Upper lobe of right lung (tissue), 1 donor: ENCODE results near the gene NAT9. TPM values are rescaled to one million over a fixed set of nuclear protein-coding genes. Genes with fewer than 3 reads are reported as not detected.
A peak's percentile ranks its signal among the peaks of the same experiment; 100 is the strongest.

Experiments used
- ATAC-seq: fragments of 200-7000 bp; cut with Tn5 transposase; one replicate; pipeline ENCODE4 v1.9.1; 2020; ENCODE audit warnings: mild to moderate bottlenecking, moderate library complexity
- DNase-seq: peaks from one replicate; pipeline ENCODE4 v3.0.0-alpha.2; 2020
- H3K27ac ChIP-seq: fragments of 200-600 bp; one replicate; pipeline ENCODE4 v1.8.0; 2022
- H3K27me3 ChIP-seq: fragments of 200-600 bp; one replicate; pipeline ENCODE4 v1.8.0; 2022; ENCODE audit warnings: mild to moderate bottlenecking
- H3K36me3 ChIP-seq: fragments of 200-600 bp; one replicate; pipeline ENCODE4 v1.8.0; 2022
- H3K4me1 ChIP-seq: fragments of 200-600 bp; one replicate; pipeline ENCODE4 v1.8.0; 2022
- H3K4me3 ChIP-seq: fragments of 200-600 bp; one replicate; pipeline ENCODE4 v1.8.0; 2022; ENCODE audit warnings: mild to moderate bottlenecking
- H3K9me3 ChIP-seq: fragments of 200-600 bp; one replicate; pipeline ENCODE4 v1.8.0; 2022
- intact Hi-C: fragments of 100-400 bp; cut with DNase I; formaldehyde crosslinking; loops from one replicate; pipeline ENCODE4 v1.11.0; 2022
- microRNA-seq: library from miRNA; unstranded; fragments of <30 nt; microRNA quantifications from one replicate; pipeline ENCODE4 v1.2.0, GENCODE V29; 2020; ENCODE audit warnings: borderline microRNAs expressed
- total RNA-seq: library from RNA; stranded (reverse); fragmentation: NEBNext Ultra II Directional; extraction: Animal tissue kit (Norgen Biotek cat#: 25700); gene quantifications from one replicate; pipeline ENCODE4 v1.2.1, GENCODE V29; 2021
- TF ChIP-seq, protein P1 (sequence below): fragments of 200-600 bp; IDR thresholded peaks from one replicate; pipeline ENCODE4 v1.8.0; 2022; ENCODE audit warnings: antibody characterized with exemption
- donor health status: DM: no; HTN: yes; CAD: no; lungs with severe emphysema.

NAT9 gene
- total RNA-seq, 1 donor from 2014 or later: 40.8 TPM

DNA sequence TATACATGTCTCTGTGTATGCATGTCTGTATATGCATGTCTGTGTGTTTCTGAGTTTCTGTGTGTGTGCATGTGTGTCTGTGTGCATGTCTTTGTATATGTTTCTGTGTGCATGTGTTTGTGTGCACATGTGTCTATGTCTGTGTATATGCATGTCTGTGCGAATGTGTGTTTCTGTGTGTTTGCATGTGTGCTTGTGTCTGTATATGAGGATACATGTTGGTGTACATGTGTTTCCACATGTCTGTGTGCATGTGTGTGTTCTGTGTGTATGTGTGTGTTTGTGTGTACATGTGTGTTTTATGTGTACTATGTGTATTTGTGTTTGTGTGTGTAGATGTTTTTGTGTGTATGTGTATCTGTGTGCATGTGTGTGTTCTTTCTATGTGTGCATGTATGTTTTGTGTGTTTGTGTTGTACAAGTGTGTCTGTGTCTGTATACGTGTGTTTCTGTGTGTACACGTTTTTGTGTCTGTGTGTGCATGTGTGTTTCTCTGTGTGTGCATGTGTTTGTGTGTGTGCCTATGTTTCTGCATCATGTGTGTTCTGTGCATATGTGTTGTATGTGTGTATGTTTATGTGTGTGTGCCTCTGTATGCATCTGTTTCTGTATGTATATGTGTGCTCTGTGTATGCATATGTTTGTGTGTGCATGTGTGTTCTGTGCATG, 48.0 kb downstream of the NAT9 start:
- Histone ChIP-seq H3K27me3 (no peaks in the 10 kb centered on the region), H3K9me3 (no peaks in the 10 kb centered on the region), H3K4me1 (no peaks in the 10 kb centered on the region), H3K27ac (no peak overlapping the region), H3K36me3 (no peaks in the 10 kb centered on the region), H3K4me3 (no peak overlapping the region)
- TF ChIP-seq, protein P1, sequence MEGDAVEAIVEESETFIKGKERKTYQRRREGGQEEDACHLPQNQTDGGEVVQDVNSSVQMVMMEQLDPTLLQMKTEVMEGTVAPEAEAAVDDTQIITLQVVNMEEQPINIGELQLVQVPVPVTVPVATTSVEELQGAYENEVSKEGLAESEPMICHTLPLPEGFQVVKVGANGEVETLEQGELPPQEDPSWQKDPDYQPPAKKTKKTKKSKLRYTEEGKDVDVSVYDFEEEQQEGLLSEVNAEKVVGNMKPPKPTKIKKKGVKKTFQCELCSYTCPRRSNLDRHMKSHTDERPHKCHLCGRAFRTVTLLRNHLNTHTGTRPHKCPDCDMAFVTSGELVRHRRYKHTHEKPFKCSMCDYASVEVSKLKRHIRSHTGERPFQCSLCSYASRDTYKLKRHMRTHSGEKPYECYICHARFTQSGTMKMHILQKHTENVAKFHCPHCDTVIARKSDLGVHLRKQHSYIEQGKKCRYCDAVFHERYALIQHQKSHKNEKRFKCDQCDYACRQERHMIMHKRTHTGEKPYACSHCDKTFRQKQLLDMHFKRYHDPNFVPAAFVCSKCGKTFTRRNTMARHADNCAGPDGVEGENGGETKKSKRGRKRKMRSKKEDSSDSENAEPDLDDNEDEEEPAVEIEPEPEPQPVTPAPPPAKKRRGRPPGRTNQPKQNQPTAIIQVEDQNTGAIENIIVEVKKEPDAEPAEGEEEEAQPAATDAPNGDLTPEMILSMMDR: no peak
- no peak for DNase-seq
- no peak for ATAC-seq
- intact Hi-C loops: no loop called here

DNA sequence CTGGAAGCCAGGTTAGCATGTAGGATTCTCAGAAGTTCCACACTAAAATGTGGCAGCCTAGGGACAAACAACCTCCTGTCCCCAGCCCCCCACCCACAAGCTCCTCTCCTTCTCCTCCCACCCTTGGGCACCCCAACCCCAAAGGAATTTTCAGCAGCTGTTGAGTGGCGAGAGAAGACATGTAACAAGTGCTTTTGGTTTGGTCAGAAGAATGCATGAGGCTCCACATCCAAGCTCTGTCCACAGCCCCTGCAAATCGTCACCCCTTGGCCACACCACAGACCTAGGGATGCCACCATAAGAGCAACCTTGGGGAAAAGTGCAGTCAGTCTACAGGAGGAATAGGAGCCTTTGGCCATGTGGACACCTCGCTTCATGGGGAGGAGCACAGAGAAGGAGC, 51.0 kb downstream of the NAT9 start:
- no peaks in the 10 kb centered on the region for H3K27me3 ChIP-seq
- no peaks in the 10 kb centered on the region for H3K4me1 ChIP-seq
- peak; percentile 43 for DNase-seq
- no peak for ATAC-seq
- TF ChIP-seq, protein P1: no peak
- intact Hi-C loops: no loop called here
- H3K4me3 ChIP-seq: no peak overlapping the region
- H3K27ac ChIP-seq: no peak overlapping the region
- no peaks in the 10 kb centered on the region for H3K36me3 ChIP-seq
- no peaks in the 10 kb centered on the region for H3K9me3 ChIP-seq

DNA sequence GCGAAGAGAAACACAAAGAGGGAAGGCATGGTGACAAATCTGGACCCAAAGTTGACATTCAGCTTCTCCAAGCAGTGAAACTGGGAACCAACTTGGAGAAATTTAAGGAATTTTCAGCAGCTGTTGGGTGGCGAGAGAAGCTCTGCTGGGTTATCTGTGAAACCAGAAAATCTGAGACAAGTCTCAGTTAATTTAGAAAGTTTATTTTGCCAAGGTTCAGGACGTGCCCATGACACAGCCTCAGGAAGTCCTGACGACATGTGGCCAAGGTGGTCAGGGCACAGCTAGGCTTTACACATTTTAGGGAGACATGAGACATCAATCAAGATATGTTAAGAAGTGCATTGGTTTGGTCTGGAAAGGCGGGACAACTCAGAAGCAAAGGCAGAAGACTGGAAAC, 52.3 kb downstream of the NAT9 start:
- Histone ChIP-seq H3K36me3 (no peaks in the 10 kb centered on the region), H3K4me1 (no peaks in the 10 kb centered on the region), H3K4me3 (no peak overlapping the region), H3K27me3 (no peaks in the 10 kb centered on the region), H3K27ac (no peak overlapping the region), H3K9me3 (no peaks in the 10 kb centered on the region)
- DNase-seq: peak; percentile 2
- TF ChIP-seq, protein P1: no peak
- intact Hi-C loops: no loop called here
- no peak for ATAC-seq

DNA sequence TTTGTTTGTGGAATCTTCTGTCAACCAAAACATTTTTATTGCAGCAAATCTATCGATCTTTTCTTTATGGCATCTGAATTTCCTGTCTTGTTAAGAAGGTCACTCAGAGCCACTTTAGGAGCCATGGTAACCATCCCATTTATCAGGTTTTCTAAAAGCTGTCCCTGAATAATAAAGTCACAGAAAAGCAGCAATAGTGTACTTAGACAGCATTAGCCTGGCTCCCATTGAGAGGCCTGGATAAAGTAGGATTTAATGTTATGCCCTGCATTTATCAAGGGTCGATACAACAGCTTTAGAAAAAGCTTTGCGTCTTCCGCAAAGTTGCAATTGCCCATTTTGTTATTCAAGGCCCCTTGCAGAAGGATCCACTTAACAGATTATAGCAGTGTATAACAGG, 53.4 kb downstream of the NAT9 start:
- H3K27ac ChIP-seq: no peak overlapping the region
- no peaks in the 10 kb centered on the region for H3K36me3 ChIP-seq
- intact Hi-C loops: no loop called here
- no peak for DNase-seq
- TF ChIP-seq, protein P1: no peak
- H3K4me1 ChIP-seq: no peaks in the 10 kb centered on the region
- H3K4me3 ChIP-seq: no peak overlapping the region
- H3K9me3 ChIP-seq: no peaks in the 10 kb centered on the region
- no peaks in the 10 kb centered on the region for H3K27me3 ChIP-seq
- no peak for ATAC-seq

Small RNA genes lying within 50 kb of the gene (microRNA-seq; reads per million reads assigned to microRNA genes)
- gene MIR3615: 8.9 reads per million, percentile 36 among the genes with 10 or more reads in this experiment

Other genes starting within 250 kb of the NAT9 start
- 1.3 TPM for gene CD300LB, start 244.9 kb downstream of the NAT9 start, total RNA-seq
- gene CD300C, start 230.2 kb downstream of the NAT9 start, total RNA-seq: 8.2 TPM
- gene CD300H, start 208.8 kb downstream of the NAT9 start, total RNA-seq: not detected
- not detected for gene CD300LD, start 184.1 kb downstream of the NAT9 start, total RNA-seq
- 6.5 TPM for gene CD300E, start 152.6 kb downstream of the NAT9 start, total RNA-seq
- 38.0 TPM for gene CD300LF, start 63.4 kb downstream of the NAT9 start, total RNA-seq
- 6.8 TPM for gene RAB37, start 39.1 kb downstream of the NAT9 start, total RNA-seq
- 28.4 TPM for gene NHERF1, start 27.7 kb downstream of the NAT9 start, total RNA-seq
- gene GRIN2C, start 83.5 kb upstream of the NAT9 start, total RNA-seq: not detected
- gene FDXR, start 96.6 kb upstream of the NAT9 start, total RNA-seq: 11.2 TPM
- gene FADS6, start 117.3 kb upstream of the NAT9 start, total RNA-seq: not detected
- not detected for gene USH1G, start 146.9 kb upstream of the NAT9 start, total RNA-seq
- not detected for gene OTOP2, start 147.9 kb upstream of the NAT9 start, total RNA-seq
- not detected for gene OTOP3, start 159.6 kb upstream of the NAT9 start, total RNA-seq
- 33.5 TPM for gene HID1, start 196.4 kb upstream of the NAT9 start, total RNA-seq
- gene CDR2L, start 211.3 kb upstream of the NAT9 start, total RNA-seq: 21.8 TPM
- 21.6 TPM for gene MRPL58, start 236.3 kb upstream of the NAT9 start, total RNA-seq